Hematopoietic multipotent progenitor cell treated with erythropoietin and hydrocortisone succinate and interleukin-3 and kit ligand, for 6 days (in vitro differentiated cells): ENCODE data around the gene ATP5F1E.

Experiments used
- DNase-seq: peaks from one replicate; pipeline ENCODE4 v3.0.0-alpha.2; 2015

Gene ATP5F1E

DNA sequence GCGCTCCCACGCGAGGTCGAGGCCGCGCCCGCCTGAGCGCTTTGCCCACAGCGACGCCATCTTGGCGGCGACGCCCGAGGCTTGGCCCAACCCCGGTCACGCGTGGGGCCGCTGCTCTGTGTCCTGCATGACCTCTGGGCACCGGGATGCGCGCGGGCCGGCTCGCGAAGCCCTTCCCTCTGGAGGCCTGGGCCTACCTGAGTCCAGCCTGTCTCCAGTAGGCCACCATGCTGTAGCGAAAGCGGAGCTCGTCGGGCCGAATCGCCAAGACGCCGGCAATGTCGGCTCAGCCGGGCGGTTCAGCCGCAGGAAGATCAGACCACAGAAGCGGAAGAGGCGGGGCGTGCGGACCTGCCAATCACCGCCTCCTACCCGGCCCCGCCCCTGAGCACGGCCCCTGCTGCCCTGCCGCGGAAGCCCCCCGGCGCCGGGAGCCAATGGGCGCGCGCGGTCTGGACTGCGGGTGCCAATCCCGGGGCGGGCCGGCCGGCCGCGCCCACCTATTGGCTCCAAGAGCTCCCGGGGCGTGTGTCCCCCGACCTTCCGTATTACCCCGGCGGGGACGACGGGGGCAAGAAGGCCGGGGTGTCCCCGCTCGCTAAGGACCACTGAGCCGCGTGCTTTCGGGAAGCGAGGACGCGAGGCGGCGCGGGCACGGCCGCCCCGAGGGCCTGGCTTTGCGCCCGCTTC lies at the start of gene ATP5F1E:
ATP5F1E (minus strand) TSS at position 313 of the 690 bp plus-strand sequence; CDS start at position 229, 84 bp downstream.
- DNase-seq = peak; percentile 98

DNA sequence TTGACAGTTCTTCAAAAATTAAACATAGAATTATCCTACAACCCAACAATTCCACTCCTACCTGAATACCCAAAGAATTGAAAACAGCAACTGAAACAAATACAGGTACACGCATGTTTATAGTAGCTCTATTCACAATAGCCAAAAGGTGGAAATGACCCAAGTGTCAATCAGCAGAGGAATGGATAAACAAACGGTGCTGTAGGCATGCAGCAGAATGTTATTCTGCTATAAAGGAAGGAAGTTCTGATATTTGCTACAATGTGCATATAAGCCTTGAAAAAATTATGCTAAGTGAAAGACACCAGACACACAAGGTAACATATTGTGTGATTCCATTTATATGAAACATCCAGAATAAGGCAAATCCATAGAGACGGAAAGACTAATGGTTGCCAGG lies 48.9 kb upstream of the ATP5F1E start:
- DNase-seq = no peak

- DNase-seq = no peak
Observed at GRCh38 chr20:59078231-59078630, 46.1 kb upstream of the ATP5F1E start.

- DNase-seq = no peak
Observed at GRCh38 chr20:59077705-59078104, 45.6 kb upstream of the ATP5F1E start.

DNA sequence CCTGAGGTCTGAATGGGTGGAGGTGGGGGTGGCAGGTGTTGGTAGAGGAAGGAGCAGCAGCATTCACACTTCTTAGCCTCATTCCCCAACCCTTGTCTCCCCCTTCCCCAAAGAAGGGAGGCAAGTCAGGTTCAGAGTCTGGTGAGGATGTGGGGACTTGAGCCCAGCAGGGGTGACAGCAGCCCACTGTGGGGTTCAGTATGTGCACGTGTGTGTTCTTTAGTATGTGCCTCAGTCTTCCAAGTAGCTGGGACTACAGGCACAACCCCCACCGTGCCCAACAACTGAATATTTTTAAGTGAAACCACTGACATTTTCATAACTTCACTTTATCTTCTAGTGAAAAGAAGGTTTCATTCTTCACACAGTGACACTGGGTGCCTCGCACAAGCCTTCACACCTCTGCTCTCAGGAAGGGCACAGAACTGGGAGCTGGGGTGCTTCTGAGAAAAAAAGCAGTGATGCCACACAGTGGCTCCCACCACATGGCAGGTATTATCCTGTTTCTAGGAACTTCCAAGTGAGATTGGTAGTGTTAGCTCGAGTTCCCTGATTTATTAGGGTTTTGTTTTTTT lies 43.9 kb upstream of the ATP5F1E start:
- DNase-seq = no peak

- DNase-seq = no peak
Observed at GRCh38 chr20:59074456-59074855, 42.3 kb upstream of the ATP5F1E start.

DNA sequence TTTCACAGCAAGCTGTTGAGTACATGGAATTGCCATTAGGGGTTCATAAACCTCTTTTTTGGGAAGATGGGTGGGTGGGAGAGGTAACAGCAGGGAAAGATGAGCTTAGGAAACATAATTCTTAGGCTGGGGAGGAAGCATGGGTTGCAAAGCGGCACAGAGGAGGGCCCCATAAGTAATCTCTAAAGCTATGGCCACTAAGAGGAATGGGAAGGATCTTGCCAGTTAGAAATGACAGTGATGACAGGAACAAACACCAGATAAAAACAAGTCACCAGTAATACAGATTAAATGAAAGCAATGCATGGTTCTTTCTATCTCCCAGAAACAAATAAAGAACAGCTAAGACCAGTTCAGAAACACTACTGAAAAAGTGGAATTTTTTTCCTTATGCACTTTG lies 41.4 kb upstream of the ATP5F1E start:
- DNase-seq = no peak

GRCh38 chr20:59071216-59071615 lies 39.1 kb upstream of the ATP5F1E start:
- no peak for DNase-seq

GRCh38 chr20:59069026-59069425 lies 36.9 kb upstream of the ATP5F1E start:
- no peak for DNase-seq

DNA sequence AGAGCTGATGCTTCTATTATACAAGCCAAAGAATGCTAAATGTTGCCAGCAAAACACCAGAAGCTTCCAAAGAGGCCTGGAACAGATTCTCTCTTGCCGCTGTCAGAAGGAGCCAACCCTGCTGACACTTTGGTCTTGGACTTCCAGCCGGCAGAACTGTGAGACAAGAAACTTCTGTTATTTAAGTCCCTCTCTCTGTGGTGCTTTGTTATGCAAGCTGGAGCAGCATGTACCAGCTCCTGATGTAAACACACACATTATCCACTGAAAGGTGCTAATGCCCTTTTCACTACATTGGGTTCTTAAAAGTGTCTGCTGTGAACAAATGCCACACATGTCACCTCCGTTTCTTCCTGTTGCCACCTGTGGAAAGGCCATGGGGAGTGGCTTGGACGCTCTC lies 36.4 kb upstream of the ATP5F1E start:
- DNase-seq = no peak

GRCh38 chr20:59064214-59064722 lies 32.1 kb upstream of the ATP5F1E start:
- no peak for DNase-seq

- no peak for DNase-seq
Observed at GRCh38 chr20:59063358-59064213, 31.5 kb upstream of the ATP5F1E start.

GRCh38 chr20:59062081-59062480 lies 29.9 kb upstream of the ATP5F1E start:
- DNase-seq = no peak

GRCh38 chr20:59055302-59055701 lies 23.2 kb upstream of the ATP5F1E start:
- peak; percentile 54 for DNase-seq

- DNase-seq = no peak
Observed at GRCh38 chr20:59051666-59052185, 19.6 kb upstream of the ATP5F1E start.

GRCh38 chr20:59050437-59050836 lies 18.3 kb upstream of the ATP5F1E start:
- DNase-seq = no peak

GRCh38 chr20:59048681-59049030 lies 16.5 kb upstream of the ATP5F1E start:
- no peak for DNase-seq

DNA sequence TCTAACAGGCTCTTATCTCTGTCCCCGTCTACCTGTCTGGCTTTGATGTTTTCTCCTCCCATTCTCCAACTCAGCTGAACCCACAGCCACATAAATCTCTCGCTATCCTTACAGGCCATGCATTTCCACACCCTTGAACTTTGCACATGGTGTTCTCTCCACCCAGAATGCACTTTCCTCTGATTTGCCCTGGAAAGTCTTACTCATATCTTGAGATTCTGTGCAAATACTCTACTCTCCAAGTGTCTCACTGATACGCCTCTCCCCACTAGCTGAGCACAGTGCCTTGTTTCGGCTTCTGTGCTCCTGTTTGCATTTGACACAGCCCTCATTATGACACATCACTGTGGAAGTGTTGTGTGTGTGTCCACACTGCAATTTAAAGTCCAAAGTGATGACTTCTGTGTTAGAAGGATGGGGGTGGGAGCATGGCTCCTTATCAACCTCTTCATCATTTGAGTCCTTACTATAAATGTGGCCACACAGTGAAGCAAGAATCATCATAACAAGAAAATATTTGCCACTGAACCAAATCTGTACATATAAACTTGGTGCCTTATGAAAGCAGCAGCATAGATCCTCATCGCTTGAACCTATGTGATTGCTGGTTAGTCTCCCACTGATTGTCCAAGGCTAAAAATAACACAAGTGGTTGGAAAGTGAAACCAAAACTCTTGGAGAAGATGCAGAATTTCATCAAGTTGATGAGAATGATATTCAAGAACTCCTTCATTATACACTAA lies 16.0 kb upstream of the ATP5F1E start:
- no peak for DNase-seq

- DNase-seq = no peak
Observed at GRCh38 chr20:59046862-59047261, 14.7 kb upstream of the ATP5F1E start.

GRCh38 chr20:59044796-59045195 lies 12.7 kb upstream of the ATP5F1E start:
- no peak for DNase-seq

DNA sequence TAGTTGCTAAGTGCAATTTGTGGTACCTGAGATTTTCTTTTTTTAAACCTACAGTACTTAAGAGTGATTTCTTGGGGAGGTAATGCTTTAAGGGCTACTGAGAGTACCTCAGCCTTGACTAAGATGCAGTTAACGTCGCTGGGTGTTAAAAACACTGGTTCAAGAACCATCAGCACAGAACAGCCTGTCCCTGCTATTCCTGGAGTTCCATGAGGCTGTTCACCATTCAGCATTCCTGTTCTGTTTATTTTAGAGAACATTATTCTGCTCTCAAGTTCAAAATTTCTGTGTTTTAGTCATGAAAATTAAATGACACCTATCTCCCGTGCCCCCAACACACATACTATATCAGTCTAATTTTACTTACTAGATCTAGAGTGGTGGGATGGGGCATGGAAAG lies 12.2 kb upstream of the ATP5F1E start:
- no peak for DNase-seq

DNA sequence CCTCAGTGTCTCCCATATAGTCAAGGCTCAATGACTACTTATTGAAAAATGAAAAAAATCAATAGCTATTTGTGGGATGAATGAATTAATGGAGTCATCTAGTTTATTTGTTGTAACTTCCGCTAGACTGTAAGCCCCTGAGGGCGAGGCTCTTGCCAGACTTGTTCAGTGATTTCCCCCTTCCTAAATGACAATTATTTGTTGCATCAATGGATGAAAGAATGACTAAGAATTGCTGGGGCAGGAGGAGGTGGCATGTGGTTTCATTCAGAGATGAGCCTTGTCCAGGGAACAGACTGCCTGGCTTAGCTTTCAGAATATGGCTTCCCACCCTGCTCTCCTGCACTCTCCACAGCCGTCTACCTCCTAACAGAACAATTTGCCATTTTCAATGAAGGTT lies 11.6 kb upstream of the ATP5F1E start:
- no peak for DNase-seq
